Prostate gland (tissue), 2 donors: ENCODE measurements around the gene CDH6. TPM values are rescaled to one million over a fixed set of nuclear protein-coding genes. Genes with fewer than 3 reads are reported as not detected.

Source experiments
- DNase-seq: peaks from one replicate; pipeline ENCODE4 v3.0.0-alpha.2; 2019; ENCODE audit warnings: low spot score
- H3K27ac ChIP-seq, 2 donors: fragments of 200-600 bp; sonication (generic); 2 replicates each; pipeline ENCODE4 v1.5.1; 2017 to 2019
- H3K27me3 ChIP-seq: fragments of 200-600 bp; sonication (generic); replicated peaks from 2 replicates; pipeline ENCODE4 v1.5.1; 2019; ENCODE audit not compliant: insufficient read depth
- H3K36me3 ChIP-seq, 2 donors: fragments of 200-600 bp; sonication (generic); 1 replicate in 1 of 2; 2 replicates in 1 of 2; pipeline versions ENCODE4 v1.5.1 to v1.8.1; 2017 to 2019
- H3K4me1 ChIP-seq: fragments of 200-600 bp; sonication (generic); replicated peaks from 2 replicates; pipeline ENCODE4 v1.5.1; 2019
- H3K4me3 ChIP-seq, 2 donors: fragments of 200-600 bp; sonication (generic); 2 replicates each; pipeline ENCODE4 v1.5.1; 2017 to 2019
- H3K9me3 ChIP-seq: fragments of 200-600 bp; sonication (generic); 2 replicates; pipeline ENCODE4 v1.5.1; 2017
- CTCF ChIP-seq, 4 experiments: fragments of 200-600 bp in 2 of 4; fragments of 450-650 bp in 2 of 4; sonication (generic) in 2 of 4; IDR thresholded peaks; 1 replicate in 3 of 4; 2 replicates in 1 of 4; pipeline ENCODE4 v1.5.1; 2016 to 2019; ENCODE audit warnings: antibody characterized with exemption in 4 of 4, mild to moderate bottlenecking in 2 of 4, moderate library complexity in 2 of 4
- POLR2A ChIP-seq: fragments of 450-650 bp; IDR thresholded peaks from one replicate; pipeline ENCODE4 v1.6.1; 2016; ENCODE audit warnings: antibody characterized with exemption, mild to moderate bottlenecking
- POLR2AphosphoS5 ChIP-seq: sonication (generic); formaldehyde crosslinking; IDR thresholded peaks from one replicate; pipeline ENCODE4 v1.6.1; 2017; ENCODE audit warnings: antibody characterized with exemption
- WGBS: methylation state at CpG from one replicate; pipeline ENCODE4 v1.1.5; 2018; 5-methylcytosine and 5-hydroxymethylcytosine counted together
- intact Hi-C: fragments of 100-400 bp; cut with DNase I; formaldehyde crosslinking; loops from one replicate; pipeline ENCODE4 v1.14.2; 2022
- total RNA-seq, 2 donors: library from RNA; depleted of rRNA; stranded (reverse); fragments of >200 nt; gene quantifications; one replicate each; pipeline ENCODE4 v1.1.0, GENCODE V29; 2016

CDH6 gene
- total RNA-seq, 2 donors from 2014 or later = 1.2 to 2.3 TPM

DNA sequence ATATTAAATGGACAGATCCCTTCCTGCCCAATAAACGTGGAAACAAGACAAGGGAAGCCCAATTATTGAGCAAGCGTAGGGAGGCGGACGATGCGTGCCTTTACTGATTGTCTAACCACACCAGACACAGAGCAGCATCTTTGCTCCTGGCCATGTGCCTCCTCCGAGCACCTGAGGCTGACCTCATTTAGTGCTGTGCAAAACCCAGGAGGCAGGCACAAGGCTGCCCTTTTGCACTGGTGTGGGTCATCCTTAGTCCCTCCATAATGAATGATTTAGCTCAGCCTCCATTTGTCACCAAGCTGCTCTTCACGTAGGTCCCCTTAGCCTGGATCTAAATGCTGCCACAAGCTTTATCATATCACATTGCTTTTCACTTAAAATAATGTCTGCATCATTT, 24.1 kb upstream of the CDH6 start:
- no peaks in the 10 kb centered on the region for H3K9me3 ChIP-seq
- no peaks in the 10 kb centered on the region for H3K36me3 ChIP-seq
- DNase-seq = no peak
- no peak overlapping the region for H3K4me3 ChIP-seq
- no peak overlapping the region for H3K27ac ChIP-seq
- 94% methylated on average over 7 of the region's 7 CpGs for WGBS
- H3K4me1 ChIP-seq = no peaks in the 10 kb centered on the region
- TF ChIP-seq CTCF (IDR thresholded peaks at IDR 0.05) = no peak
- no peak for TF ChIP-seq POLR2A
- no peak for TF ChIP-seq POLR2AphosphoS5
- no peaks in the 10 kb centered on the region for H3K27me3 ChIP-seq
- intact Hi-C loops = no loop called here

- no peaks in the 10 kb centered on the region for H3K9me3 ChIP-seq
- TF ChIP-seq POLR2AphosphoS5 = no peak
- TF ChIP-seq CTCF (IDR thresholded peaks at IDR 0.05) = no peak
- TF ChIP-seq POLR2A = no peak
- no peaks in the 10 kb centered on the region for H3K27me3 ChIP-seq
- no peak for DNase-seq
- no peaks in the 10 kb centered on the region for H3K4me1 ChIP-seq
- no peak overlapping the region for H3K27ac ChIP-seq
- intact Hi-C loops = no loop called here
- no peaks in the 10 kb centered on the region for H3K36me3 ChIP-seq
- H3K4me3 ChIP-seq = no peak overlapping the region
These were observed 20.6 kb upstream of the CDH6 start for GRCh38 chr5:31172881-31173280.

- Histone ChIP-seq H3K27me3 (no peaks in the 10 kb centered on the region), H3K27ac (no peak overlapping the region), H3K4me1 (no peaks in the 10 kb centered on the region), H3K4me3 (no peak overlapping the region), H3K9me3 (no peaks in the 10 kb centered on the region), H3K36me3 (no peaks in the 10 kb centered on the region)
- no peak for DNase-seq
- no peak for TF ChIP-seq CTCF (IDR thresholded peaks at IDR 0.05)
- no peak for TF ChIP-seq POLR2A
- no peak for TF ChIP-seq POLR2AphosphoS5
- 86% methylated on average over 3 of the region's 3 CpGs for WGBS
- intact Hi-C loops = no loop called here
These were observed 19.9 kb upstream of the CDH6 start for GRCh38 chr5:31173614-31174013.

- 84% methylated on average over 8 of the region's 8 CpGs for WGBS
- no peak for TF ChIP-seq POLR2A
- no peak for TF ChIP-seq POLR2AphosphoS5
These were observed 12.0 kb upstream of the CDH6 start for GRCh38 chr5:31181376-31181987.

GRCh38 chr5:31182136-31182535, 11.3 kb upstream of the CDH6 start:
- Histone ChIP-seq H3K27ac (no peak overlapping the region), H3K4me3 (no peak overlapping the region), H3K36me3 (no peaks in the 10 kb centered on the region), H3K9me3 (no peaks in the 10 kb centered on the region), H3K4me1 (no peaks in the 10 kb centered on the region), H3K27me3 (no peaks in the 10 kb centered on the region)
- no peak for TF ChIP-seq CTCF (IDR thresholded peaks at IDR 0.05)
- TF ChIP-seq POLR2A = no peak
- TF ChIP-seq POLR2AphosphoS5 = no peak
- 92% methylated on average over 6 of the region's 6 CpGs for WGBS
- no peak for DNase-seq
- intact Hi-C loops = no loop called here

More at GRCh38 chr5:31181376-31181987, 12.0 kb upstream of the CDH6 start:
- Histone ChIP-seq H3K9me3 (no peaks in the 10 kb centered on the region), H3K27me3 (no peaks in the 10 kb centered on the region), H3K4me1 (no peaks in the 10 kb centered on the region), H3K27ac (no peak overlapping the region), H3K36me3 (no peaks in the 10 kb centered on the region), H3K4me3 (no peak overlapping the region)
- intact Hi-C loops = no loop called here
- DNase-seq = no peak
